ENCODE measurements around the gene C1QL4. TPM values are rescaled to one million over a fixed set of nuclear protein-coding genes. Genes with fewer than 3 reads are reported as not detected.

Gene C1QL4
- total RNA-seq, 1 donor from 2014 or later: not detected

DNA sequence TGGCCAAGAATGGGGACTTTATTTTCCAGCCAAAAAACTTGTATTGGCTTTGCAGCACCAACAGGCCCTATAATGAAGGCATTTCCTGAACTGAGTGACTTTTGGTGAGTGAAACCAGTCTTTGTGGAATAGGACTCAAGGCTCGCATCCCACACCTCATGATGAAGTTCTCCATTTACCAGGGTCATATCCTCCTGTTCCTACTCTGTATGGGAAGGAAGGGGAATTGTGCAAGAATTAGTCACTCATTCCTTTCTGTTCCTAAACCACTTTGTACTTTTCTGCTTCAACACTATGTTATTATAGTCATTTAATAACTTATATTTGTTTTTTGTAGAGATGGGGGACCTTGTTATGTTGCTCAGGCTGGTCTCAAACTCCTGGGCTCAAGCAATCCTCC is 28.0 kb upstream of the C1QL4 start:
- Histone ChIP-seq H3K27me3 (ENCODE audit: control insufficient read depth, insufficient read depth, low read length) (no peaks in the 10 kb centered on the region), H3K4me3 (ENCODE audit: low read depth, low read length) (no peak overlapping the region), H3K36me3 (ENCODE audit: control insufficient read depth, insufficient read depth, low read length) (no peaks in the 10 kb centered on the region)
- DNase-seq (ENCODE audit: low read depth) (peak; percentile 89), FAIRE-seq (no peak)
- TF ChIP-seq, protein P1, sequence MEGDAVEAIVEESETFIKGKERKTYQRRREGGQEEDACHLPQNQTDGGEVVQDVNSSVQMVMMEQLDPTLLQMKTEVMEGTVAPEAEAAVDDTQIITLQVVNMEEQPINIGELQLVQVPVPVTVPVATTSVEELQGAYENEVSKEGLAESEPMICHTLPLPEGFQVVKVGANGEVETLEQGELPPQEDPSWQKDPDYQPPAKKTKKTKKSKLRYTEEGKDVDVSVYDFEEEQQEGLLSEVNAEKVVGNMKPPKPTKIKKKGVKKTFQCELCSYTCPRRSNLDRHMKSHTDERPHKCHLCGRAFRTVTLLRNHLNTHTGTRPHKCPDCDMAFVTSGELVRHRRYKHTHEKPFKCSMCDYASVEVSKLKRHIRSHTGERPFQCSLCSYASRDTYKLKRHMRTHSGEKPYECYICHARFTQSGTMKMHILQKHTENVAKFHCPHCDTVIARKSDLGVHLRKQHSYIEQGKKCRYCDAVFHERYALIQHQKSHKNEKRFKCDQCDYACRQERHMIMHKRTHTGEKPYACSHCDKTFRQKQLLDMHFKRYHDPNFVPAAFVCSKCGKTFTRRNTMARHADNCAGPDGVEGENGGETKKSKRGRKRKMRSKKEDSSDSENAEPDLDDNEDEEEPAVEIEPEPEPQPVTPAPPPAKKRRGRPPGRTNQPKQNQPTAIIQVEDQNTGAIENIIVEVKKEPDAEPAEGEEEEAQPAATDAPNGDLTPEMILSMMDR (IDR thresholded peaks at IDR 0.05; ENCODE audit: insufficient read depth, low read length, severe bottlenecking): no peak

- H3K27me3 ChIP-seq (ENCODE audit: control insufficient read depth, insufficient read depth, low read length): no peaks in the 10 kb centered on the region
- no peaks in the 10 kb centered on the region for H3K36me3 ChIP-seq (ENCODE audit: control insufficient read depth, insufficient read depth, low read length)
- FAIRE-seq: no peak
- no peak for DNase-seq (ENCODE audit: low read depth)
- TF ChIP-seq, protein P1 (IDR thresholded peaks at IDR 0.05; ENCODE audit: insufficient read depth, low read length, severe bottlenecking): no peak
- no peak overlapping the region for H3K4me3 ChIP-seq (ENCODE audit: low read depth, low read length)
These were observed 25.1 kb upstream of the C1QL4 start for GRCh38 chr12:49362077-49362476.

DNA sequence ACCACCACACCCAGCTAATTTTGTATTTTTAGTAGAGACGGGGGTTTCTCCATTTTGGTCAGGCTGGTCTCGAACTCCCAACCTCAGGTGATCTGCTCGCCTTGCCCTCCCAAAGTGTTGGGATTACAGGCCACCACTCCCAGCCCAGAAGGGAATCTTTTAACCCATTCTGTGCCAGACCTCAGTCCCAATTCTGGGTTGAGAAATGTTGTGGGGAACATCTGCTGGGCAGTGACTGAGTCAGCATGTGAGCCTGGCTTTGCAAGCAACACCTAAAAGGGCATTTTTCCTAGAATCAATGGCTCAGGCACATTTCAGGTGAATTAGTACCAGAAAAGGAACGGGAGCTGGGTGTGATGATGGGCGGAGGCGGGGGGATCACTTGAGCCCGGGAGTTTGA is 22.7 kb upstream of the C1QL4 start:
- Histone ChIP-seq H3K4me3 (ENCODE audit: low read depth, low read length) (no peak overlapping the region), H3K36me3 (ENCODE audit: control insufficient read depth, insufficient read depth, low read length) (no peaks in the 10 kb centered on the region), H3K27me3 (ENCODE audit: control insufficient read depth, insufficient read depth, low read length) (no peaks in the 10 kb centered on the region)
- FAIRE-seq (no peak), DNase-seq (ENCODE audit: low read depth) (no peak)
- TF ChIP-seq, protein P1 (IDR thresholded peaks at IDR 0.05; ENCODE audit: insufficient read depth, low read length, severe bottlenecking): no peak

DNA sequence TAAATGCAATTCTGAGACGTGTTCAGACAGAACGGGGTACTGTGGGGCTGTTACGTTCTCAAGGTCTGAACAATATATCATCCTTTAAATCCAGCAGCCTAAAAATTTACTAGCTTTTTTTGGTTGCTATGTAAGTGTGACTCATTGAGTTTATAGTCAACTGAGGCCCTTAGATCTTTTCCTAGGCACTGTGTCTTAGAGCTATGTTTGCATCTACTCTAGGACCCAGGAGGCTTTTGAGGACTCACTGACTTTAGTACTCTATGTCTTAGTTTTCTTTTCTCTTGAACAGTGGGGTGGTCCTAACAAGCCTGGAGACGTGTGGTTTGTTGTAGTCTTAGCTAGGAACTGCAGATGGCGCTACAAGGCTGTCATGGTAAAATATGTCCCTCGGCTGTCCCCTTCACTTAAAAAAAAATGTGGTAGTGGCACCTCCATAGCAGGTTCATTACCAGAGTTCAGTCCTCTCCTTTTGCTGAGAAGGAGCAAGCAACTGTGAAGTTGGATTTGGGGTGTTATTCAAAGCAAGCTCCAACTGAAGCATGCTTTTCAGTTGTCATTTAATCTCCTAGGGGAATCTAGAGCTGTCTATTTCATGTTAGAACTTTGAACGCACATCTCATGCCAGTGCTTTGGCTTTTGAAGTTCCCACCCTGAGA is 21.6 kb upstream of the C1QL4 start:
- Histone ChIP-seq H3K4me3 (ENCODE audit: low read depth, low read length) (no peak overlapping the region), H3K27me3 (ENCODE audit: control insufficient read depth, insufficient read depth, low read length) (no peaks in the 10 kb centered on the region), H3K36me3 (ENCODE audit: control insufficient read depth, insufficient read depth, low read length) (no peaks in the 10 kb centered on the region)
- FAIRE-seq (no peak), DNase-seq (ENCODE audit: low read depth) (peak; percentile 60)
- TF ChIP-seq, protein P1 (IDR thresholded peaks at IDR 0.05; ENCODE audit: insufficient read depth, low read length, severe bottlenecking): peak; percentile 79

DNA sequence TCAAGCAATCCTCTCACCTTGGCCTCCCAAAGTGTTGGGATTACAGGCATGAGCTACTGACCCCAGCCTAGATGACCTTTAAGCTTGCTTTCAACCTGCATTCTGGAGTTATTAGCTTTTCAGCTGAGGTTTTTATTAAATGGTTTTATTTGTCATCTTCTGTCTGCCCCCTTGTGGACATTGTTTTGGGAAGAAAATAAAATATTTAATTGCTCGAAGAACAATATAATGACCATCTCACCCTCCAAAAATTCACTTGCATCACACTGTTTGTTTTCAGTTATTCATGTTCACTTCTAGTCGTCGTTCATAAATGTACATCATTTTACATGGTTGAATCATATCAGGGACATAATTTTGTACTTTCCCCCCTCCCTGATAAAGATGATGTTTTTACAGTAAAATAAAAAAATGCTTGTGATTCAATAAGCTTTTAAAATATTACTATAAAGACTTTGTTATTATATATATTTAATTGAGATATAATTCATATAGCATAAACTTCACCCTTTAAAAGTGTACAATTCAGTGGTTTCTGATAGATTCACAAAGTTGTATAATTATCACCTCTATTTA is 20.2 kb upstream of the C1QL4 start:
- FAIRE-seq (no peak), DNase-seq (ENCODE audit: low read depth) (peak; percentile 67)
- Histone ChIP-seq H3K27me3 (ENCODE audit: control insufficient read depth, insufficient read depth, low read length) (no peaks in the 10 kb centered on the region), H3K36me3 (ENCODE audit: control insufficient read depth, insufficient read depth, low read length) (no peaks in the 10 kb centered on the region), H3K4me3 (ENCODE audit: low read depth, low read length) (no peak overlapping the region)
- TF ChIP-seq, protein P1 (IDR thresholded peaks at IDR 0.05; ENCODE audit: insufficient read depth, low read length, severe bottlenecking): peak; percentile 22

GRCh38 chr12:49355913-49356312 is 18.9 kb upstream of the C1QL4 start:
- TF ChIP-seq, protein P1 (IDR thresholded peaks at IDR 0.05; ENCODE audit: insufficient read depth, low read length, severe bottlenecking): no peak
- FAIRE-seq: no peak
- no peaks in the 10 kb centered on the region for H3K27me3 ChIP-seq (ENCODE audit: control insufficient read depth, insufficient read depth, low read length)
- DNase-seq (ENCODE audit: low read depth): no peak
- H3K4me3 ChIP-seq (ENCODE audit: low read depth, low read length): no peak overlapping the region
- H3K36me3 ChIP-seq (ENCODE audit: control insufficient read depth, insufficient read depth, low read length): no peaks in the 10 kb centered on the region

Measured in bronchial epithelial cell (primary cell).